Inferior parietal cortex (tissue), 1 donor: ENCODE results near the gene RPH3AL.
"Not testable (repeated sequence)": the region's sequence is repeated elsewhere in the genome, so short reads cannot be mapped to it uniquely, and the experiment has no call there.

Experiments used
- DNase-seq: peaks from one replicate; pipeline ENCODE4 v3.0.0-alpha.2; 2016; ENCODE audit errors: extremely low spot score

The RPH3AL gene

GRCh38 chr17:180381-181244 is 172.0 kb downstream of the RPH3AL start:
- DNase-seq, result no peak

GRCh38 chr17:179781-180380 is 172.7 kb downstream of the RPH3AL start:
- DNase-seq, result no peak

- DNase-seq, result no peak
Measured at GRCh38 chr17:179066-179432, 173.6 kb downstream of the RPH3AL start.

GRCh38 chr17:178292-179065 is 174.1 kb downstream of the RPH3AL start:
- DNase-seq, result no peak

GRCh38 chr17:177762-178161 is 174.8 kb downstream of the RPH3AL start:
- no peak for DNase-seq

GRCh38 chr17:177155-177554 is 175.5 kb downstream of the RPH3AL start:
- no peak for DNase-seq

GRCh38 chr17:173166-173911 is 179.3 kb downstream of the RPH3AL start:
- DNase-seq, result no peak

GRCh38 chr17:172401-172800 is 180.2 kb downstream of the RPH3AL start:
- DNase-seq, result no peak

GRCh38 chr17:171871-172270 is 180.7 kb downstream of the RPH3AL start:
- no peak for DNase-seq

- DNase-seq, result no peak
Measured at GRCh38 chr17:170130-170670, 182.4 kb downstream of the RPH3AL start.

GRCh38 chr17:168614-169013 is 184.0 kb downstream of the RPH3AL start:
- not testable (repeated sequence) for DNase-seq

GRCh38 chr17:165939-166338 is 186.7 kb downstream of the RPH3AL start:
- no peak for DNase-seq

GRCh38 chr17:164303-165235 is 188.0 kb downstream of the RPH3AL start:
- DNase-seq, result peak; percentile 60

GRCh38 chr17:163514-164098 is 189.0 kb downstream of the RPH3AL start:
- DNase-seq, result no peak

GRCh38 chr17:162689-163088 is 189.9 kb downstream of the RPH3AL start:
- DNase-seq, result no peak
